ENCODE results near the gene DMXL1.

The DMXL1 gene

DNA sequence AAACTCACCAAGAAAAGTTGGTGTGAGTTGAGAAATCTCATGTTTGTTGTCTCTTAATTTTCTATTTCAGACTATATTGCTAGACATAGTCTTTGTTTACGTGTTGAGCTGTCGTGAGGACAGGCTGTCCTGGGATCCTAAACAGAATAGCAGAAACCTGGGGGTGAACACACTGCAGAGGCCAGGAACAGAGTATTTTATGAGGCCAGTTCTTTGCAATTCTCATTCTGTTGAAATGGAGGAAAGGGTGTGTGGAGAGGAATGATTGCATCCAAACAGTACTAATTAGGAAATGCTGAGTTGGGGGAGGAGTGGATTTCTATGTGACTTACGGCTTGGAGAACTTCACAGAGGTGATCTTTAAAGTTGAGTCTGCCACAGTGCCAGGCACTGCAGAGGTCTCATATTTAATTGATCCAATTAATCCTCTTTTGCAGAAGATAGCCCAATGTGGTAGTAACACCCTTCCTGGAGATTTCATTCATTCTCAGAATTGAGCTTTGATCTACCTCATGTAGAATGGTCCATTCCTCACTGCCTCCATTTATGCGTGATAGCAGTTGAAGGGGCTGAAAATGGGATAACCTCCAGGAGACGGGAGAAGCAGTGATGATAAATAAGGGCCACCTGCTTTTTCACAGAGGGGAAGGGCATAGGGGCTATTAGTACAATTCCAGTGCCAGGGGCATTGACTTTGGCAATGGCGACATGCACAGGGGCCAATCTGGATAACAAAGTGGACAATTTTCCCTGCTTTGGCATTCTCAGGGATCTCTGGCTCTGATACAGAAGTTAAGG lies 200.3 kb downstream of the DMXL1 start:
- DNase-seq, result no peak

GRCh38 chr5:119271758-119272730 lies 201.2 kb downstream of the DMXL1 start:
- DNase-seq, result no peak

DNA sequence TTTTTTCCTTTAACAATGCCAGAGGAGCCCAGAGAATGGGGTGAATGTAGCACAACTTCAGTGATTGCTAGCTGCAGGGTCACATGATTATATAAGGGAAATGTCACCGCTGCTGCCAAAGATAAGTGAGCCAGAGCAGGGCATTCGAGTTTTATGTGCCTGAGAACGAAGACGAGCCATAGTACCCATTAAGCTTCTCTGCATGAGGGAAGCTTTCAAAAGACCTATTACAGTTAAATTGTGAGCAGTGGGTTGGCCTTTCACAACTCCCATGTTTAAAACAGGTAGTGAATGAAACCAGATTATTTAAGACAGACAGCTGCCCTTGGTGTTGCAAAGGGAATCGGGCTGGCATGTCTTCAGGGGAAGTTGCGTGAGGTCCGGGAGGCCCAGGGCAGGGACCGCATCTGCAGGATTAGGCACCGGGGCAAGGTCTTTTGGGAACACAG lies 202.5 kb downstream of the DMXL1 start:
- no peak for DNase-seq

GRCh38 chr5:119274030-119274766 lies 203.3 kb downstream of the DMXL1 start:
- DNase-seq, result no peak

DNA sequence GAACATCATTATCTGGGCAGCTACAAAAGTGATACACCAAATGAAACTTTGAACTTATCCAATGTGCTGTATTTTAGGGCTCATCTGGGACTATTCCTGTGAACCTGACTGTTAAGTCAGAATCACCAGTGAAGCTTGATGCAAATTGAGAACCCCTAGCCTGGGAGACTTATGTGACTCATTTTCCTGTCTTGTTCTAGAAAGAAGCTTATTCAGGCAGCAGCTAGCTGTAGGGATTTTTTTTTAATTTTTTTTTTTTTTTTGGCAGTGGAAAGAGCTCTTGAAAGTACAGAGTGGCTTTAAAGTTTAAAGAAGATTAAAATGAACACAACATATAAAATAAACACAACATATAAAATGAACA lies 203.9 kb downstream of the DMXL1 start:
- DNase-seq, result peak; percentile 33

- DNase-seq, result no peak
Observed at GRCh38 chr5:119275146-119275545, 204.3 kb downstream of the DMXL1 start.

DNA sequence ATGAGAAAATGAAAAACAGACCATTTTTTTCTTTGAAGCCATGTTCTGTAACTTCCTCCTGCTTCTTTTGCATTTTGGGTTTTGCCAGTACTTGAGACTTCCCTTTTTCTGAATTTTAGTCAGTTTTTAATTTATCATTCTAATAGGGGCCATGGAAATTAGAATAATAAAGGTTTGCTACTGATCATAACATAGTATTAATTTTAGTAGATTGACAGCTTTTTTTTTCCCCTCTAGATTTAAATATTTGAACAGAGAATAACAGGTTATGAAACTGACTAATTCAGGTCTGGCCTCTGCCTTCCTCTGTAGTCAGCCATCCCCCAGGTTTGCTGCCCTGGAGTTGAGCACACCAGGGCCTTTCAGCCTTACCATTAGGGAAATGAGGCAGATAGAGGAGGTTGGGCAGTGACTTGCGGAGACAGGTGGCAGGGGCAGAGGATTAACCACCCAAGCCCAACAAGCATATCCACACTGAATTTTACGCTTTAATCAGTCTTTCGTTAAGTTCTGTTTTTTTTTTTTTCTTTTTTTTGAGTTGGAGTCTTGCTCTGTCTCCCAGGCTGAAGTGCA lies 204.8 kb downstream of the DMXL1 start:
- DNase-seq, result no peak

DNA sequence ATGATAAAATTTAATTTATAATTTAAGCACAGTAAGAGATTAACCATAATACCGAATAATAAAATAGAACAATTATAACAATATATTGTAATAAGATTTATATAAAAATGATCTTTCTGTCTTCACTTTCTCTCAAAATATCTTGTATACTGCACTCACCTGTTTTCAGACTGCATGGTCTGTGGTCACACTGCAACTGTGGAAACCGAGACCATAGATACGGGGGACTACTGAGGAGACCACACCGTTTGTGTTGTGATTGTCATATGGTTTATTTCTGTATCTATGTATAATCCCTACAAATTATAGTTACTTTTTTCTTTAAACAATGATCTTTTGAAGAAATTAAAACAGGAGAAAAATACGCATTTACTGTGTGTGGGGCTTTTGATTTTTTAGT lies 206.1 kb downstream of the DMXL1 start:
- DNase-seq, result no peak

DNA sequence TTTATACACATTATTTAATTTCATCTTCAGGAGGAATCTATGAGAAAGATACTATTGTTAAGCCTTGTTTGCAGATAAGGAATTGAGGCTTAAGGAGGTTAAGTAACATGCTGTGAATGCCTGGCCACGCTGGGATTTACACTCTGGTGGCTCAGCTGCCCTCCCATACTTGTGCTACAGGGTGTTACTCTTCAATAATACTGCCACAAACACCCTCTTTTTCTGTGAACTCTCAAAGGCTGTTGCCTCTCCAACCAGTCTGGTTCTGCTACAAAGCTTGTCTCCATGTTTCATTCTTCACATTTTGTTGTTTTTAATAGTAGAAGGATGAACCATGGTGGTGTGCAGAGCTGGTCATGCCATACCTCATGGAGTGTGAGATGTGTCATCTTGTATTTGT lies 208.2 kb downstream of the DMXL1 start:
- no peak for DNase-seq

DNA sequence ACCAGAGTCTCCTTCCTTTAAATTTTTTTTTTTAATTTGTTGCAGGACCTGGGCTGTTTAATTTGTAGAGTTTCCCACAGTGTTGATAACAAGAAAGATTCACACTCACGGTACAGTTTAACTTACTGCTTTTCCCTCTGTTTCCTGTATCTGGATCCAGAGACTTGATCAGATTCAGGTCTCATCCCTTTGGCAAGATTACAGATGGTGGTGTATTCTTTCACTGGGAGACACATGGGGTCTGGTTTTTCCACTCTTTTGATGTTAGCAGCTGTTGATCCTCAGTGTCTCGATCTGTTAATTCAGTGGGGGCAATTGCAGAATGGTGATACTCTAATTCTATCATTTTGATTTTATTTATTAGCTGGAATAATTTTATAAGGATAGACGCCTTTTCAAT lies 209.5 kb downstream of the DMXL1 start:
- DNase-seq, result no peak

DNA sequence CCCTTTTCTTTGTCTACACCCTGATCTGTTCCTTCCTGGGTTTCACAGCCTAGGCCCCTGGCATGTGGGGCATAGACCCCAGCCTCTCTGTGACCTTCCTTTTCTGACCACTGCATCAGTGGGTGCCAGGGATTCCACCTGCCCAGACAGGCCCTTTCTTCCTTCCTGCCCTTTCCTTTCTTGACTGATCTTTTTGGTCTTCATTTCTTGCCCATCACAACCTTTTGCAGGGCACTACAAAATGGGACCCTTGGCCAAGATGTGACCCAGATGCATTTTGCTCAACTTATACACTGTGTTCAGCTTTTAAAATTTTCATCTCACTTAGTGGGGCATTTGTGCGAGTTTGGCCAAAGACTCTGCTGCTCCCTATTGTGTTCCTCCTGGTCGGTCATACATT lies 211.7 kb downstream of the DMXL1 start:
- no peak for DNase-seq

DNA sequence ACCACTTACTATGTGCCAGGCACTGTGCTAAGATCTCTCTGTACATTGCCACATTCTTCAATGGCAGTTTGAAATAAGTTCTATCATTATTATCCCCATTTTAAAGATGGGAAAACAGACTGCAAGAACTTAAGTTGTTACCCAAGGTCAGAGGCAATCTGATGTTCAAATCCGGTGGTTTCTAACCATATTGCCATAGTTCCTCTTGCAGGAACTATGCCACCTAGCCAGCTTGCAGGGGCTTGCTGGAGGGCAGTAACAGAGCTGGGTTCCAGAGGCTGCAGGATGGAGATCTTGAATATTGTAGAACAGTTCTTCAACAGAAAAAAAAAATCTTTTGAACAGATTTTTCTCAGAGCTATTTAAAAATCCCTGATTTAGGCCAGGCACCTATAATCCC lies 213.1 kb downstream of the DMXL1 start:
- DNase-seq, result no peak

DNA sequence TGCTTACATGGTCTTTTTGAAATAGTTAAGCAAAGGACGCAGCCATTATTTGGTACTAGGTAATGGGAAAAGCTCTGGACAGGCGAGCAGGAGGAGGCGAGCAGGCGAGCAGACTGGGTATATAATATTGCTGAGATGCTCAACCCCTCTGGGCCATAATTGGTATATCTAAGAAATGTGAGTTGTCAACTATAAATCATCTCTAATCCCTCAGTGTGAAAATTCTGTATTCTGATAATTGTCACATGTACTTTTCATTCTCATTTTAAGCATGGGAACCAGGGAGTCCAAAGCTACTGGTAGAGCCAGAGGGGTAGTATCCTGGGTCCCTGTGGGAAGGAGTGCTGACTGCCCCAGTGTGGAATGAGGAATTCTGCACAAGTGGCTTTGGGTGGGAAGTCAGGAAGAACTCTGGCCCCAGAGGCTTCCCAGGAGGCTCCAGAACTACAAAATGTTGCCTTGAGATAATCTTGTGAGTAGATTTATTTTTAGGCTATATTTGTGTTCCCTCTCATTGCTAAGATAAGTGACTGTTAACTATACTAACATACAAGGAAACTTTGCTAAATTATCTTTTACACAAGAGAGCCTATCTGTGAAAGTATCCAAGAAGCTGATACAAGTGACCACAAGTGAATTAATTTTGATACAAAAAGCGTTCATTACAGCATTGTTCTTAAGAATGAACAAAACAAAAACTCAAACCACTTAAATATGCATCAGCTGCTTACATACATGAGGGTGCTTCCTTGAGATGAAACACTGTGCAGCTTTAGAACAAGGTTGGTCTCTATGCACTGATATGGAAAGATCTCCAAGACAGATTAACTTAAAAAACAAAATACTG lies 214.4 kb downstream of the DMXL1 start:
- DNase-seq, result no peak

DNA sequence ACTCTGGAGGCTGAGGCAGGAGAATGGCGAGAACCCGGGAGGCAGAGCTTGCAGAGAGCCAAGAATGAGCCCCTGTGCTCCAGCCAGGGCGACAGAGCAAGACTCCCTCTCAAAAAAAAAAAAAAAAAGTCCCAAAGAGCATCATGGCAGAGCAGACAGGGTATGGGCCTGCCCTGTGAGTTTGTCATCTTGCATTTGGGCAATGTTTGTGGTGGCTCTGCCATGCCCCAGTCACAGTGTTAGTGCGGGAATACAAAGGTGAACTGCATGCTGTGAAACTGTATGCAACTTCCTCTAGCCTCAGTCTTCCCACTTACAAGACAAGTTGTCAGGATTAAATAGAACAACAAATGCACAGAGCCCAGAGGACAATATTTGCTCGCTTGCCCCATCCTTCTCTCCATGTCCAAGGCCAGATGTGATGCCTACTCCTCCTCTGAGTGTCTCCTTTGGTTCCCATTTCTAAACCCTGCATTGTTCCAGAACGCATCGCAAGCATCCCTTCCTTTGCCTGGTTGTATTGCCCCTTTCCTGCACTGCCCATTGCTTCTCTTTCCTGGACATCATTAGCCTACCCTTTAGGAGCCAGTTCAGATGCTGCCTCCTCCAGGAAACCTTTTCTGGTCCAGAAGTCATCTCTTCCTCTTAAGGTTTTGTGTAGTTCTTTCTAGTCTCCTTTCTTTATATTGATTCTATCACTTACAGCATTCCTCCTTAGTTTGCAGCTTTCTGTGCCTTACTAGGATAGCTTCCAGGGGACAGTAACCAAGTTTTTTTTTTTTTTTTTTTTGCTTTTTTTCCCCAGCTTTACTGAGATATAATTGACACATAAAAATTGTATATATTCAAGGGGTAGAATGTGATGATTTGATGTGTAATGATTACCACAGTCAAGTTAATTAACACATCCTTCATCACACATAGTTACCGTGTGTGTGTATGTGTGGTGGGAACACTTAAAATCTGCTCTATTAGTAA lies 215.9 kb downstream of the DMXL1 start:
- DNase-seq, result no peak

DNA sequence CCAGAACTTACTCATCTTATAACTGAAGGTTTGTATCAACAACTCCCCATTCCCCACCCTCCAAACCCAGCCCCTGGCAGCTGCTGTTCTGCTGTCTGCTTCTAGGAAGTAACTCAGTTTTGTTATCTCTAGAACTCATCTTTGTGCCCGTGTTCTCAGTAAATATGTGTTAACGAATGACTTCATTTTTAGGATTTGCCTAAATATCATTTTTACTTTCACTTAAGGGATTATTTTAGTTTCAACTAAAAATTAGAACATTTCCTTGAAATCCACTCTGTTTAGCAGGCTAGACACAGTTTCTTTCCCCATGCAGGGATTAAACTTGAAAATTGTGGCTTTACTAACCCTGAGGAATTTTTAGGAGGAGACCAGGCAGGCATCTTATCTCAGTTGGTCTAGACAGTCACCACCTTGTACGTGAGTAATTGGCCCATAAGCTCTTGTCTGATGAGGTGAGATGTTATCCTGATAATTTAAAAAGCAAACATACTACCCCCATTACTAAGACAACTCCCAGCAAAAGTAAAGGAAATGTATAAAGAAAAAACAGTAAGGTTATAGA lies 216.7 kb downstream of the DMXL1 start:
- DNase-seq, result peak; percentile 67

GRCh38 chr5:119288379-119289033 lies 217.6 kb downstream of the DMXL1 start:
- DNase-seq, result no peak

DNA sequence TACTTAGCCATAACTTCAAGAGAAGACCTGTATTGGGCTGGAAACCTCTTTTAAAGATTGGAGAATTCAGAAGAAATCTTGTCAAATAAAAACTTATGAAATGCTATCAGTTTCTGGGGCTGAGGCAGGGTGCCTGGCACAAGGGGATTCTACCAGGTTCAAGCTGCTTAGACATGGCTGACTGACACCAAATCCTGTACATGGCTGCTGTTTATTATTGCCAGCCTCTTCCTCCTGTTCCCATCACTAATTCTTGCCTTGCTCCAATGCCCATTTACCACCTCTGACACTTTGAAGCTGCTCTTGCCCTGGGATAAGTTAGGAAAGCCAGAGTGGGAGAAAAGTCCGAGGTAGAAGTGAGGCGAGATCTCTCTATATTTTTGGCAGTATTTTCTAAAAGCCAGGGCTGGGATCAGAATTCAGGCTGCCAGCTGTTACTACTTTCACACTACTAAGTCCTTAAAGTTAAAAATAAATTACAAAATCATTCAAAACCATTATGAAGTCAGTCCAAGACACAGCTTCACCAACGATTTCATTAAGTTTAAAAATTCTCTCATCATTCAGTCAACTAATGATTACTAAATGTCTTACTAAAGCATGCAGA lies 218.7 kb downstream of the DMXL1 start:
- DNase-seq, result no peak

DNA sequence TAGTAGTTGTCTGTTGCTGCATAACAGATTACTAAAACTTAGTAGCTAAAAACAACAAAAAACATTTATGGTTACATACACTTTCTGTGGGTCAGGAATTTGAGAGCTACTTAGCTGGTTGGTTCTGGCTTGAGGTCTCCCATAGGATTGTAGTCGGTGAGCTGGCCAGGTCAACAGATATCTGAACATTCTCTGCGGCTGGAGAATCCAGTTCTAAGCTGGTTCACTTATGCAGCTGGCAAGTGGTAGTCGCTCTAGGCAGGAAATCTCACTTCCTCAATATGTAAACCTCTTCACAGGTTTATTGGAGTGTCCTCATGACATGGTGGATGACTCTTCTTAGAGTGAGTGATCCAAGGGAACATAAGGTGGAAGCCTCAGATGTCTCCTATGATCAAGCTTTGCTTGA lies 219.3 kb downstream of the DMXL1 start:
- DNase-seq, result no peak

- DNase-seq, result no peak
Observed at GRCh38 chr5:119290607-119291006, 219.7 kb downstream of the DMXL1 start.

Measured in central memory CD4-positive, alpha-beta T cell (primary cell).